GM23248 (cell line): Measurements from ENCODE around the gene ZNF180. TPM values are rescaled to one million over a fixed set of nuclear protein-coding genes. Genes with fewer than 3 reads are reported as not detected.

Source experiments
- DNase-seq: peaks from one replicate; pipeline ENCODE4 v3.0.0-alpha.2; 2015
- H2AFZ ChIP-seq: fragments of 200-600 bp; sonication (generic); 2 replicates; pipeline ENCODE4 v1.6.1; 2016; ENCODE audit warnings: antibody characterized with exemption
- H3F3A ChIP-seq: fragments of 200-600 bp; sonication (generic); 2 replicates; pipeline ENCODE4 v1.6.1; 2016; ENCODE audit warnings: mild to moderate bottlenecking, antibody characterized with exemption, mixed run types; ENCODE audit not compliant: insufficient read depth
- H3K27ac ChIP-seq: fragments of 200-600 bp; sonication (generic); 2 replicates; pipeline ENCODE4 v1.5.1; 2016; ENCODE audit warnings: mild to moderate bottlenecking
- H3K27me3 ChIP-seq: fragments of 200-600 bp; sonication (generic); replicated peaks from 2 replicates; pipeline ENCODE4 v1.6.1; 2016; ENCODE audit warnings: mild to moderate bottlenecking; ENCODE audit not compliant: insufficient read depth
- H3K36me3 ChIP-seq: fragments of 200-600 bp; sonication (generic); 2 replicates; pipeline ENCODE4 v1.6.1; 2016; ENCODE audit warnings: low read depth, mild to moderate bottlenecking
- H3K4me1 ChIP-seq: fragments of 200-600 bp; sonication (generic); 2 replicates; pipeline ENCODE4 v1.6.1; 2016; ENCODE audit warnings: mild to moderate bottlenecking; ENCODE audit not compliant: insufficient read depth
- H3K4me2 ChIP-seq: fragments of 200-600 bp; sonication (generic); one replicate; pipeline ENCODE4 v1.6.1; 2016; ENCODE audit warnings: mild to moderate bottlenecking; ENCODE audit not compliant: unreplicated experiment
- H3K4me3 ChIP-seq: fragments of 200-600 bp; sonication (generic); 2 replicates; pipeline ENCODE4 v1.5.1; 2016; ENCODE audit warnings: mild to moderate bottlenecking
- H3K79me2 ChIP-seq: fragments of 200-600 bp; sonication (generic); 2 replicates; pipeline ENCODE4 v1.6.1; 2016; ENCODE audit warnings: mild to moderate bottlenecking; ENCODE audit not compliant: insufficient read depth
- H3K9ac ChIP-seq: fragments of 200-600 bp; sonication (generic); 2 replicates; pipeline ENCODE4 v1.6.1; 2016; ENCODE audit warnings: mild to moderate bottlenecking
- H3K9me2 ChIP-seq: fragments of 200-600 bp; sonication (generic); 2 replicates; pipeline ENCODE4 v1.6.1; 2016; ENCODE audit warnings: mixed run types, mild to moderate bottlenecking, moderate library complexity; ENCODE audit not compliant: insufficient read depth
- H3K9me3 ChIP-seq: fragments of 200-600 bp; sonication (generic); one replicate; pipeline ENCODE4 v1.6.1; 2017; ENCODE audit warnings: low read depth
- H4K20me1 ChIP-seq: fragments of 200-600 bp; sonication (generic); 2 replicates; pipeline ENCODE4 v1.6.0; 2016; ENCODE audit not compliant: insufficient read depth
- EZH2 ChIP-seq: fragments of 200-600 bp; sonication (generic); IDR thresholded peaks from 2 replicates; pipeline ENCODE4 v1.6.1; 2018; ENCODE audit warnings: antibody characterized with exemption, mild to moderate bottlenecking; ENCODE audit not compliant: insufficient read depth, poor library complexity, severe bottlenecking
- EZH2phosphoT487 ChIP-seq: fragments of 200-600 bp; sonication (generic); IDR thresholded peaks from 2 replicates; pipeline ENCODE4 v1.6.1; 2018; ENCODE audit warnings: antibody characterized with exemption, moderate library complexity, mild to moderate bottlenecking, low read depth; ENCODE audit not compliant: insufficient read depth
- WGBS, 2 experiments: methylation state at CpG; one replicate each; pipeline ENCODE4 v1.1.6; 2015 to 2017; ENCODE audit warnings: low lambda C conversion rate in 2 of 2, low coverage in 1 of 2; ENCODE audit errors: missing lambda C conversion rate in 2 of 2; 5-methylcytosine and 5-hydroxymethylcytosine counted together
- in situ Hi-C: fragments of 300-500 bp; cut with MboI; formaldehyde crosslinking; loops from 2 replicates; pipeline ENCODE4 v1.15.0; 2020
- polyA plus RNA-seq: library from polyadenylated mRNA; unstranded; fragments of >200 nt; fragmentation: Nextera tagmentation; extraction: Ambion mirVana; gene quantifications from 2 replicates; pipeline ENCODE4 v1.2.1, GENCODE V29; 2016
- total RNA-seq: library from RNA; depleted of rRNA; stranded (reverse); fragments of >200 nt; shearing (Covaris generic); gene quantifications from 2 replicates; pipeline ENCODE4 v1.2.3, GENCODE V29; 2014

ZNF180 gene
- total and polyA plus RNA-seq, 2 experiments from 2014 or later, result 2.9 to 8.2 TPM

DNA sequence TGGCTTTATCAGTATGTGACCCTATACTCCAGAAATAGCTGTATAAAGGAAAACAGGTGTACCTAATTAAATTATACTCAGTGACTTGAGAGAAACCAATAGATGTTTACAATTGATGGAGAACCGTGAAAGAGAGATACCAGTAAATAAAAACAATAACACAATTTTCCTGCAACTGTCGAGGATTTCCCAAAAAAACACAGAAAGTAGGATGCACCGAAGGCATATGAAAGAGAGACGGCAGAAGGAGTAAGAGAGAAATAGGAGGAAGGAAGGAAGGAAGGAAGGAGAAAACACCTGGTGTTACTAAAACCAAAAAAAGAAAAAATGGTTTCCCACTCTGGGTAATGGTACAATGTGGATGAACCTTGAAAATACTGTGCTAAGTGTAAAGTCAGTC is 45.2 kb downstream of the ZNF180 start:
- Histone ChIP-seq H2AFZ (no peak overlapping the region), H3K9me2 (no peaks in the 10 kb centered on the region), H3F3A (no peaks in the 10 kb centered on the region), H3K4me1 (no peaks in the 10 kb centered on the region), H3K9ac (no peak overlapping the region), H3K4me3 (no peak overlapping the region), H3K4me2 (no peak overlapping the region), H3K27ac (no peak overlapping the region), H3K36me3 (no peaks in the 10 kb centered on the region), H4K20me1 (no peaks in the 10 kb centered on the region), H3K27me3 (no peaks in the 10 kb centered on the region), H3K9me3 (no peaks in the 10 kb centered on the region), H3K79me2 (no peaks in the 10 kb centered on the region)
- in situ Hi-C loops, result no loop called here
- TF ChIP-seq EZH2phosphoT487 (no peak), EZH2 (no peak)
- no peak for DNase-seq
- WGBS, 2 experiments, result 46 to 47% methylated on average over 4 of the region's 4 CpGs

DNA sequence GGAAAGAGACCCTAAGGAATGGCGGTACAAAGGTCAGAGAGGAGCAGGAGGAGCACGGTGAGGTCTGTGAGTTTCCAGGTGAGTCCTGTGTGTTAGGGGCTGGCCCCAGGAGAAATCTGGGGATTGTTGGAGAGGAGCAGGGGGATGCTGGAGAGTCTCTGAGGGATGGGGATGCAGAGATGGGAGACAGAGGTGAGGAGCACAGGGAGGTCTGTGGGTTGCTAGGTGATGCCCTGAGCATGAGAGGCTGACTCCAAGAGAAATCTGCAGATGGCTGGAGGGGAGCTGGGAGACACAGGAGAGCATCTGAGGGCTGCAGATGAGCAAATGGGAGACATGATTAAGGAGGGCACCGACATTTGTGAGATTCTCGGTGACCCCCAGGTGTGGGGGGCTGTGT is 48.0 kb downstream of the ZNF180 start:
- H3K4me3 ChIP-seq, result no peak overlapping the region
- H3K4me2 ChIP-seq, result no peak overlapping the region
- no peaks in the 10 kb centered on the region for H3F3A ChIP-seq
- peaks cover 9% of the 10 kb centered on the region for H3K79me2 ChIP-seq
- no peaks in the 10 kb centered on the region for H3K9me2 ChIP-seq
- WGBS, 2 experiments, result 56 to 59% methylated on average over 4 of the region's 4 CpGs
- H2AFZ ChIP-seq, result no peak overlapping the region
- no peaks in the 10 kb centered on the region for H3K36me3 ChIP-seq
- H3K27me3 ChIP-seq, result no peaks in the 10 kb centered on the region
- H3K9ac ChIP-seq, result no peak overlapping the region
- no peak overlapping the region for H3K27ac ChIP-seq
- in situ Hi-C loops, result no loop called here
- H3K9me3 ChIP-seq, result no peaks in the 10 kb centered on the region
- no peak for DNase-seq
- H3K4me1 ChIP-seq, result peaks cover 3% of the 10 kb centered on the region; the same call in 1 of the 2 replicates
- H4K20me1 ChIP-seq, result no peaks in the 10 kb centered on the region
- TF ChIP-seq EZH2 (no peak), EZH2phosphoT487 (no peak)

DNA sequence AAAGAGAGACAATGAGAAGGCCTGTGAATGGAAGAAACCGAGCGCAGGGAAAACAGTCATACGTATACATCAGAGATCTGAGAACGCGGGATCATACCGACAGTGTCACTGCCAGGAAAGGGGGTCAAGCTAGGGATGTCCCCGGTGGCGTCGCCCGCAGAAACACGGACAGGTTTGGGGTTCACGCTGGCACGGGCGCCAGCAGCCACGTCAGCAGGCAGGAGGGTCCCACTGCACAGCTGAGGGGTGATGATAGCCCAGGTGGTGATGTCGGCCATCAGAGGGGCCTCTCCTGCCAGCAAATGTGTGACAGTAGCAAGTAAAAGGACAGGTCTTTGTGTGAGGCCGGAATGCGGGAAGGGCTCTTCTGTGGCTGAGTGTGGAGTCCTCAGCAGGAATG is 48.6 kb downstream of the ZNF180 start:
- Histone ChIP-seq H3K79me2 (peaks cover 15% of the 10 kb centered on the region), H3K9ac (no peak overlapping the region), H3K4me3 (no peak overlapping the region), H3K36me3 (no peaks in the 10 kb centered on the region), H3K4me1 (peaks cover 9% of the 10 kb centered on the region; the same call in 1 of the 2 replicates), H3K9me2 (no peaks in the 10 kb centered on the region), H3K9me3 (no peaks in the 10 kb centered on the region), H4K20me1 (no peaks in the 10 kb centered on the region), H3K27ac (no peak overlapping the region), H3K27me3 (no peaks in the 10 kb centered on the region), H3K4me2 (no peak overlapping the region), H3F3A (no peaks in the 10 kb centered on the region), H2AFZ (no peak overlapping the region)
- WGBS, 2 experiments, result 75 to 85% methylated on average over 18 of the region's 18 CpGs
- no peak for DNase-seq
- in situ Hi-C loops, result no loop called here
- no peak for TF ChIP-seq EZH2
- TF ChIP-seq EZH2phosphoT487, result no peak

DNA sequence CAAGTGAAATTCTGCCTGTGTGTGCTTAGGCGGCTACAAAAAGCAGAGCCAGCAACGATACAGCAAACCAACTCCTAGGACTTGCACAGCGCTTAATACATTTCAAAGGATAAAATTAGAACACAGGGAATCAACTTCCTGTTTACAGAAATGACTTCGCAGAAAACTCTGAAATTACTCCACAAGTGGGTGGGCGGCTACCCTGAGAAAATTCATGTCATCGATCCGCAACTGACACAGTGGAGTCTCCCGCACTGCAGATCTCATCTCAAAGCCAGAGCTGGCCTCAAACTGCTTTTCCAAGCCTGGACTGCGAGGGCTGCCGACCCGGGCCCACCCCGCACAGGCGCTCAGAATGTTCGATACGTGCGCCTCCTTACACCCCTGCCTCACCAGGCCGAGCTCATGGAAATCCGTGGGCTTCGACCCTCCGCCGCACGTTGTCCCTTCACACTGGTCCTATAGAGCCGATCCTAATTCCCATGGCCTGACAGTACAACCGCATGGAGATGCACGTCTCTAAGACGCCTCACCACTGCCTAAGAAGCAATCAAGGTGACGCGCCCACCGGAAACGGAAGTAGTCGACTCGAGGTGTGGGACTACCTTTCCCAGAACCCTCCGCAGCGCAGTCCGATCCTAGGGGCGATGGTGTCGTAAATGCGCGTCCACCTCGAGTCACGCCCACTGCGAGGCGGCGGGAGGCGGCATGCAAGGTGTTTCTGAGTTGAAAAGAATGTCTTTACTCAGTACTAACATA is 52.2 kb downstream of the ZNF180 start, which contains the start of gene ZNF229:
Gene ZNF229, minus strand, starts transcription at position 557 of the 759 bp plus-strand sequence. CDS start 5,625 bp downstream, outside the sequence.
- Histone ChIP-seq H4K20me1 (no peaks in the 10 kb centered on the region), H3K79me2 (peaks cover 39% of the 10 kb centered on the region), H2AFZ (peak within 1 kb of the TSS; percentile 95), H3K9me2 (no peaks in the 10 kb centered on the region), H3K4me3 (peak within 1 kb of the TSS; percentile 96), H3K4me2 (peak within 1 kb of the TSS; percentile 90), H3K9me3 (no peaks in the 10 kb centered on the region), H3F3A (no peaks in the 10 kb centered on the region), H3K4me1 (peaks cover 9% of the 10 kb centered on the region; the same call in 1 of the 2 replicates), H3K27me3 (no peaks in the 10 kb centered on the region), H3K27ac (peak within 1 kb of the TSS; percentile 86), H3K9ac (peak within 1 kb of the TSS; percentile 96), H3K36me3 (peaks cover 13% of the 10 kb centered on the region; the same call in 1 of the 2 replicates)
- 1 to 2% methylated on average over 40 to 45 of the region's 45 CpGs for WGBS, 2 experiments
- DNase-seq, result peak; percentile 98
- TF ChIP-seq EZH2, result no peak
- no peak for TF ChIP-seq EZH2phosphoT487
- in situ Hi-C loops, result no loop called here
